ENCODE results near the gene ZIK1.

GRCh38 chr19:57623091-57623490, 39.1 kb downstream of the ZIK1 start:
- TF ChIP-seq CTCF (IDR thresholded peaks at IDR 0.05): no peak
- TF ChIP-seq POLR2AphosphoS5 (IDR thresholded peaks at IDR 0.05): no peak
- TF ChIP-seq POLR2A (IDR thresholded peaks at IDR 0.05): no peak

All from suprapubic skin (tissue), 4 donors.